B cell (primary cell): ENCODE measurements around the gene NPS. TPM values are rescaled to one million over a fixed set of nuclear protein-coding genes. Genes with fewer than 3 reads are reported as not detected.

Experiments
- ATAC-seq: fragments of 200-7000 bp; cut with Tn5 transposase; one replicate; pipeline ENCODE4 v1.10.0; 2021; ENCODE audit warnings: low read depth, mild to moderate bottlenecking, moderate number of reproducible peaks, moderate library complexity
- CTCF ChIA-PET: fragments of 350-600 bp; sonication (Branson Sonifier 250); formaldehyde crosslinking; loops from one replicate; lab custom pipeline; 2021; ENCODE audit warnings: antibody characterized with exemption, inconsistent platforms; lab: Charles Lee
- POLR2A ChIA-PET: fragments of 350-600 bp; sonication (Branson Sonifier 250); formaldehyde crosslinking; loops from one replicate; lab custom pipeline; 2021; ENCODE audit warnings: antibody characterized with exemption; lab: Charles Lee
- DNase-seq: peaks from one replicate; pipeline ENCODE4 v3.0.0; 2013
- H2AFZ ChIP-seq: 2 replicates; pipeline ENCODE4 v1.6.1; 2012; ENCODE audit warnings: mild to moderate bottlenecking, low read depth, low read length; ENCODE audit not compliant: insufficient read depth, poor library complexity, severe bottlenecking
- H3K27ac ChIP-seq, 2 donors: 1 replicate in 1 of 2; 2 replicates in 1 of 2; pipeline ENCODE4 v1.5.1; 2012 to 2013; ENCODE audit warnings: low read length in 2 of 2, mild to moderate bottlenecking in 2 of 2, moderate library complexity in 1 of 2
- H3K27me3 ChIP-seq, 4 experiments: fragments of 200-600 bp in 1 of 4; sonication (generic) in 1 of 4; replicated peaks in 1 of 4; 1 replicate in 2 of 4; 2 replicates in 2 of 4; pipeline versions ENCODE4 v1.6.1 to v1.7.0; 2013 to 2016; ENCODE audit warnings: low read length in 3 of 4, mild to moderate bottlenecking in 2 of 4, mixed read lengths in 1 of 4, moderate library complexity in 1 of 4; ENCODE audit not compliant: insufficient read depth in 4 of 4, control insufficient read depth in 3 of 4; ENCODE audit errors: control extremely low read depth in 1 of 4
- H3K36me3 ChIP-seq, 2 experiments: replicated peaks in 1 of 2; 1 replicate in 1 of 2; 2 replicates in 1 of 2; pipeline versions ENCODE4 v1.6.1 to v1.7.1; 2013; ENCODE audit warnings: low read length in 1 of 2; ENCODE audit not compliant: insufficient read depth in 2 of 2, control insufficient read depth in 1 of 2; ENCODE audit errors: control extremely low read depth in 1 of 2, extremely low read depth in 1 of 2
- H3K4me1 ChIP-seq, 2 donors: fragments of 200-600 bp in 1 of 2; sonication (generic) in 1 of 2; 1 replicate in 1 of 2; 2 replicates in 1 of 2; pipeline versions ENCODE4 v1.5.1 to v1.6.1; 2013 to 2017; ENCODE audit warnings: low read length in 2 of 2; ENCODE audit not compliant: control insufficient read depth in 2 of 2, insufficient read depth in 2 of 2
- H3K4me2 ChIP-seq: replicated peaks from 2 replicates; pipeline ENCODE3; 2012; ENCODE audit warnings: mild to moderate bottlenecking, low read depth, low read length; ENCODE audit not compliant: poor library complexity, severe bottlenecking
- H3K4me3 ChIP-seq, 5 experiments: fragments of 200-600 bp in 1 of 5; sonication (generic) in 1 of 5; 1 replicate in 3 of 5; 2 replicates in 2 of 5; pipeline versions ENCODE4 v1.5.1 to v1.7.0; 2011 to 2016; ENCODE audit warnings: low read length in 4 of 5, mild to moderate bottlenecking in 4 of 5, low read depth in 2 of 5, control low read depth in 1 of 5, moderate library complexity in 1 of 5; ENCODE audit not compliant: insufficient read depth in 1 of 5; ENCODE audit errors: control extremely low read depth in 1 of 5, extremely low read depth in 1 of 5
- H3K79me2 ChIP-seq: fragments of 200-600 bp; sonication (generic); one replicate; pipeline ENCODE4 v1.6.0; 2016; ENCODE audit warnings: low read length; ENCODE audit not compliant: control insufficient read depth, insufficient read depth
- H3K9ac ChIP-seq: fragments of 200-600 bp; sonication (generic); 2 replicates; pipeline ENCODE4 v1.6.1; 2017; ENCODE audit warnings: mild to moderate bottlenecking, low read length, moderate library complexity
- H3K9me3 ChIP-seq, 3 donors: one replicate each; pipeline versions ENCODE4 v1.6.1 to v1.7.1; 2013; ENCODE audit warnings: low read length in 2 of 3; ENCODE audit not compliant: control insufficient read depth in 2 of 3, insufficient read depth in 1 of 3; ENCODE audit errors: control extremely low read depth in 1 of 3
- H4K20me1 ChIP-seq: 2 replicates; pipeline ENCODE4 v1.6.0; 2012; ENCODE audit warnings: mild to moderate bottlenecking, low read length; ENCODE audit not compliant: insufficient read depth, control insufficient read depth, poor library complexity, severe bottlenecking
- H3K27ac Mint-ChIP-seq: one replicate; pipeline ENCODE4 v1.8.0; 2021; ENCODE audit warnings: mixed read lengths
- H3K27me3 Mint-ChIP-seq: one replicate; pipeline ENCODE4 v1.8.0; 2021; ENCODE audit warnings: mixed read lengths
- H3K4me1 Mint-ChIP-seq: one replicate; pipeline ENCODE4 v1.8.0; 2021; ENCODE audit warnings: mixed read lengths
- H3K4me3 Mint-ChIP-seq: one replicate; pipeline ENCODE4 v1.8.0; 2021; ENCODE audit warnings: mixed read lengths
- H3K9me3 Mint-ChIP-seq: one replicate; pipeline ENCODE4 v1.8.0; 2022; ENCODE audit warnings: mixed read lengths; ENCODE audit not compliant: insufficient read depth
- EZH2 ChIP-seq: IDR thresholded peaks from 2 replicates; pipeline ENCODE4 v1.6.1; 2012; ENCODE audit warnings: borderline replicate concordance, low read depth, mild to moderate bottlenecking, moderate library complexity, low read length; ENCODE audit not compliant: insufficient read depth, poor library complexity, severe bottlenecking
- WGBS: methylation state at CpG from one replicate; pipeline ENCODE4 v1.1.5; 2013; ENCODE audit warnings: missing lambda C conversion rate; ENCODE audit not compliant: insufficient coverage; 5-methylcytosine and 5-hydroxymethylcytosine counted together
- intact Hi-C: fragments of 100-400 bp; cut with micrococcal nuclease; formaldehyde crosslinking; loops from one replicate; pipeline ENCODE4 v1.10.0; 2022
- polyA plus RNA-seq: library from polyadenylated mRNA; depleted of rRNA; stranded (reverse); fragments of >200 nt; gene quantifications from 2 replicates; pipeline ENCODE4 v1.2.3, GENCODE V29; 2012
- total RNA-seq, 2 donors: library from RNA; stranded (reverse); fragments of 120-200 nt in 1 of 2; gene quantifications; 1 replicate in 1 of 2; 2 replicates in 1 of 2; pipeline versions ENCODE4 v1.2.3 to v1.2.4, GENCODE V29; 2013 to 2022
- TF ChIP-seq, protein P1 (sequence below): fragments of 200-600 bp; IDR thresholded peaks from one replicate; pipeline ENCODE4 v1.8.0; 2022; ENCODE audit warnings: antibody characterized with exemption, mild to moderate bottlenecking

The NPS gene
- total and polyA plus RNA-seq, 2 donors (not counting 1 experiment from before 2014, with no cell fraction given) = not detected

DNA sequence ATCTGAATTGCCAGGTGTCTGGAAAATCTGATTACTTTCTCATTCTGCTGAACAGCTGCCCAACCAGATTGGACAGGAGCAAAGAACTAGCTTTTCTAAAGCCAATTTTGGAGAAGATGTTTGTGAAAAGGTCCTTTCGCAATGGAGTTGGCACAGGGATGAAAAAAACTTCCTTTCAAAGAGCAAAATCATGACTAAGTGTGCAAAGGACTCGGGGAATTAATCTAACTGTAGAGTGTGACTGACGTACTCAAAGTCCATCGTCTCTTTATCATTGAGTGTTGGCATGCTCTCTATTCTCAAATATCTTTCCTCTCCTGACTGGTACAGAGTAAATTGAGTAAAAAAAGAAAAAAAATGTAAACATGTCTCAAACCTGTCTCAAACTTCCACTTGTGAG is 3.3 kb downstream of the NPS start:
- no peaks in the 10 kb centered on the region for H3K9me3 ChIP-seq
- no peak overlapping the region for H3K9ac ChIP-seq
- no peaks in the 10 kb centered on the region for H3K9me3 Mint-ChIP-seq
- no peak overlapping the region for H3K4me3 Mint-ChIP-seq
- H3K4me1 Mint-ChIP-seq = no peaks in the 10 kb centered on the region
- no peak overlapping the region for H3K27ac Mint-ChIP-seq
- POLR2A ChIA-PET = no interaction called here
- H3K4me2 ChIP-seq = no peak overlapping the region
- no peaks in the 10 kb centered on the region for H4K20me1 ChIP-seq
- no peaks in the 10 kb centered on the region for H3K27me3 Mint-ChIP-seq
- H3K4me1 ChIP-seq = no peaks in the 10 kb centered on the region
- intact Hi-C loops = no loop called here
- CTCF ChIA-PET = no interaction called here
- DNase-seq (no peak), ATAC-seq (no peak)
- H3K27me3 ChIP-seq = no peaks in the 10 kb centered on the region
- H3K79me2 ChIP-seq = no peaks in the 10 kb centered on the region
- WGBS = no CpG with 5 or more reads among the region's 4 CpGs
- TF ChIP-seq, protein P1, sequence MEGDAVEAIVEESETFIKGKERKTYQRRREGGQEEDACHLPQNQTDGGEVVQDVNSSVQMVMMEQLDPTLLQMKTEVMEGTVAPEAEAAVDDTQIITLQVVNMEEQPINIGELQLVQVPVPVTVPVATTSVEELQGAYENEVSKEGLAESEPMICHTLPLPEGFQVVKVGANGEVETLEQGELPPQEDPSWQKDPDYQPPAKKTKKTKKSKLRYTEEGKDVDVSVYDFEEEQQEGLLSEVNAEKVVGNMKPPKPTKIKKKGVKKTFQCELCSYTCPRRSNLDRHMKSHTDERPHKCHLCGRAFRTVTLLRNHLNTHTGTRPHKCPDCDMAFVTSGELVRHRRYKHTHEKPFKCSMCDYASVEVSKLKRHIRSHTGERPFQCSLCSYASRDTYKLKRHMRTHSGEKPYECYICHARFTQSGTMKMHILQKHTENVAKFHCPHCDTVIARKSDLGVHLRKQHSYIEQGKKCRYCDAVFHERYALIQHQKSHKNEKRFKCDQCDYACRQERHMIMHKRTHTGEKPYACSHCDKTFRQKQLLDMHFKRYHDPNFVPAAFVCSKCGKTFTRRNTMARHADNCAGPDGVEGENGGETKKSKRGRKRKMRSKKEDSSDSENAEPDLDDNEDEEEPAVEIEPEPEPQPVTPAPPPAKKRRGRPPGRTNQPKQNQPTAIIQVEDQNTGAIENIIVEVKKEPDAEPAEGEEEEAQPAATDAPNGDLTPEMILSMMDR = no peak
- TF ChIP-seq EZH2 = no peak
- H3K4me3 ChIP-seq = no peak overlapping the region
- H3K27ac ChIP-seq = no peak overlapping the region
- no peak overlapping the region for H2AFZ ChIP-seq
- no peaks in the 10 kb centered on the region for H3K36me3 ChIP-seq

GRCh38 chr10:127553417-127553816 is 4.3 kb downstream of the NPS start:
- WGBS = 93% methylated on average over 4 of the region's 7 CpGs
- peaks cover 0 to 2% (median 0%) of the 10 kb centered on the region in 4 experiments for H3K27me3 ChIP-seq
- no peaks in the 10 kb centered on the region for H4K20me1 ChIP-seq
- no peaks in the 10 kb centered on the region for H3K27me3 Mint-ChIP-seq
- no peak overlapping the region for H3K27ac Mint-ChIP-seq
- H3K27ac ChIP-seq = no peak overlapping the region
- H3K79me2 ChIP-seq = no peaks in the 10 kb centered on the region
- no peaks in the 10 kb centered on the region for H3K9me3 Mint-ChIP-seq
- intact Hi-C loops = no loop called here
- no peak overlapping the region for H3K9ac ChIP-seq
- no peaks in the 10 kb centered on the region for H3K36me3 ChIP-seq
- H3K4me3 ChIP-seq = no peak overlapping the region
- H3K4me1 ChIP-seq = no peaks in the 10 kb centered on the region
- H3K4me1 Mint-ChIP-seq = no peaks in the 10 kb centered on the region
- H2AFZ ChIP-seq = no peak overlapping the region
- no peak for ATAC-seq
- DNase-seq = no peak
- POLR2A ChIA-PET = no interaction called here
- no peak overlapping the region for H3K4me3 Mint-ChIP-seq
- TF ChIP-seq, protein P1 = no peak
- CTCF ChIA-PET = no interaction called here
- no peak overlapping the region for H3K4me2 ChIP-seq
- peaks cover 0 to 3% (median 0%) of the 10 kb centered on the region in 3 donors for H3K9me3 ChIP-seq
